ENCODE data around the gene FAM13A.

GRCh38 chr4:88962396-88962795 is 94.6 kb downstream of the FAM13A start:
- TF ChIP-seq CTCF (IDR thresholded peaks at IDR 0.05), result no peak
- no peak for TF ChIP-seq POLR2A (IDR thresholded peaks at IDR 0.05)

Measured in esophagus squamous epithelium (tissue), 4 donors.